Trophoblast cell (in vitro differentiated cells and primary cell): Measurements from ENCODE around the gene TBC1D2.

ENCODE experiments used
- DNase-seq, 2 donors: peaks; one replicate each; pipeline ENCODE4 v3.0.0-alpha.2; 2016
- H2AFZ ChIP-seq: 2 replicates; pipeline ENCODE4 v1.6.1; 2013; ENCODE audit warnings: low read length, moderate library complexity, mild to moderate bottlenecking; ENCODE audit not compliant: insufficient read depth, poor library complexity
- H2AK5ac ChIP-seq: 2 replicates; pipeline ENCODE4 v1.6.1; 2013; ENCODE audit warnings: mild to moderate bottlenecking, low read length
- H2BK120ac ChIP-seq: 2 replicates; pipeline ENCODE4 v1.6.1; 2013; ENCODE audit warnings: low read length, mild to moderate bottlenecking, moderate library complexity; ENCODE audit not compliant: insufficient read depth, poor library complexity
- H2BK12ac ChIP-seq: 2 replicates; pipeline ENCODE4 v1.6.1; 2013; ENCODE audit warnings: mild to moderate bottlenecking, low read length, moderate library complexity
- H2BK5ac ChIP-seq: 2 replicates; pipeline ENCODE4 v1.6.1; 2013; ENCODE audit warnings: low read length, low read depth, moderate library complexity, mild to moderate bottlenecking; ENCODE audit not compliant: poor library complexity
- H3K14ac ChIP-seq: 2 replicates; pipeline ENCODE4 v1.6.1; 2013; ENCODE audit warnings: mild to moderate bottlenecking, low read length
- H3K18ac ChIP-seq: 2 replicates; pipeline ENCODE4 v1.6.1; 2013; ENCODE audit warnings: mild to moderate bottlenecking, low read length
- H3K23ac ChIP-seq: 2 replicates; pipeline ENCODE4 v1.6.1; 2013; ENCODE audit warnings: low read length
- H3K27ac ChIP-seq: 2 replicates; pipeline ENCODE4 v1.5.1; 2013; ENCODE audit warnings: low read depth, mild to moderate bottlenecking, inconsistent platforms, low read length, moderate library complexity
- H3K27me3 ChIP-seq: 2 replicates; pipeline ENCODE4 v1.6.1; 2013; ENCODE audit warnings: inconsistent platforms, mild to moderate bottlenecking, low read length, moderate library complexity; ENCODE audit not compliant: insufficient read depth
- H3K36me3 ChIP-seq, 2 experiments: 1 replicate in 1 of 2; 2 replicates in 1 of 2; pipeline ENCODE4 v1.6.1; 2013; ENCODE audit warnings: low read length in 2 of 2, mild to moderate bottlenecking in 2 of 2, moderate library complexity in 1 of 2; ENCODE audit not compliant: insufficient read depth in 2 of 2, control insufficient read depth in 1 of 2
- H3K4ac ChIP-seq: 2 replicates; pipeline ENCODE4 v1.6.1; 2013; ENCODE audit warnings: low read depth, mild to moderate bottlenecking, low read length, moderate library complexity
- H3K4me1 ChIP-seq, 2 experiments: 1 replicate in 1 of 2; 2 replicates in 1 of 2; pipeline ENCODE4 v1.6.1; 2013; ENCODE audit warnings: low read length in 2 of 2, mild to moderate bottlenecking in 2 of 2, moderate library complexity in 1 of 2; ENCODE audit not compliant: insufficient read depth in 2 of 2, control insufficient read depth in 1 of 2
- H3K4me2 ChIP-seq: 2 replicates; pipeline ENCODE4 v1.6.1; 2013; ENCODE audit warnings: inconsistent platforms, mild to moderate bottlenecking, low read length, moderate library complexity
- H3K4me3 ChIP-seq: 2 replicates; pipeline ENCODE4 v1.5.1; 2013; ENCODE audit warnings: mild to moderate bottlenecking, low read depth, low read length, inconsistent platforms
- H3K79me1 ChIP-seq: one replicate; pipeline ENCODE4 v1.6.1; 2013; ENCODE audit warnings: low read length
- H3K79me2 ChIP-seq: 2 replicates; pipeline ENCODE4 v1.6.1; 2013; ENCODE audit warnings: low read length, mild to moderate bottlenecking; ENCODE audit not compliant: control insufficient read depth, insufficient read depth, poor library complexity
- H3K9ac ChIP-seq: 2 replicates; pipeline ENCODE4 v1.6.1; 2013; ENCODE audit warnings: mild to moderate bottlenecking, low read length
- H3K9me3 ChIP-seq: 2 replicates; pipeline ENCODE4 v1.6.1; 2013; ENCODE audit warnings: low read depth, mild to moderate bottlenecking, control low read depth, inconsistent platforms, low read length; ENCODE audit not compliant: insufficient read depth
- H4K12ac ChIP-seq: 2 replicates; pipeline ENCODE4 v1.6.1; 2013; ENCODE audit warnings: low read depth, mild to moderate bottlenecking, low read length, moderate library complexity
- H4K8ac ChIP-seq: 2 replicates; pipeline ENCODE4 v1.6.1; 2013; ENCODE audit warnings: low read depth, mild to moderate bottlenecking, low read length, moderate library complexity
- H4K91ac ChIP-seq: one replicate; pipeline ENCODE4 v1.6.1; 2013; ENCODE audit warnings: low read depth, mild to moderate bottlenecking, low read length, moderate library complexity
- WGBS: extraction: QIAGEN DNeasy Blood & Tissue Kit; methylation state at CpG from one replicate; pipeline ENCODE4 v1.1.7; 2013; ENCODE audit warnings: missing lambda C conversion rate; ENCODE audit not compliant: insufficient read length, insufficient coverage; ENCODE audit errors: extremely low coverage; 5-methylcytosine and 5-hydroxymethylcytosine counted together

TBC1D2 gene

DNA sequence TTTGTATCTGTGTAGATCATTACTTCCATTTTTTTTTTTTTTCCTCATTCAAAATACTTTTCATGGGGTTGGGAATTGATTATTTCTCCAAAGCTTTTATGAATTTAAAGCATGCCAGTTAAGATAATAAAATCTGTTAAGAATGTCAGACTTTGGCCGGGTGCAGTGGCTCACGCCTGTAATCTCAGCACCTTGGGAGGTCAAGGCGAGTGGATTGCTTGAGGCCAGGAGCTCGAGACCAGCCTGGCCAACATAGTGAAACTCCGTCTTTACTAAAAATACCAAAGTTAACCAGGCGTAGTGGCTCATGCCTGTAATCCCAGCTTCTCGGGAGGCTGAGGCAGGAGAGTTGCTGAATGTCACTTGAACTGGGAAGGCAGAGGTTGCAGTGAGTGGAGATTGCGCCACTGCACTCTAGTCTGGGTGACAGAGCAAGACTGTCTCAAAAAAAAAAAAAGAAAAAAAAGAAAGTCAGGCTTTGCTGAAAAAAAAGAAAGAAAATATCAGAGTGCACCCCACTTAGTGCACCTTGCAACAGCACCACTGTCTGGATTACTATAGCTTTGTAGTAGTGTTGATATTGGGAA lies 18.5 kb downstream of the TBC1D2 start:
- H4K12ac ChIP-seq: no peak overlapping the region
- H3K79me2 ChIP-seq: no peaks in the 10 kb centered on the region
- H3K27ac ChIP-seq: no peak overlapping the region
- H2BK120ac ChIP-seq: no peak overlapping the region
- H3K4me1 ChIP-seq: no peaks in the 10 kb centered on the region
- no peak overlapping the region for H3K9ac ChIP-seq
- peak in 1 of 2 donors; percentile 23 for DNase-seq
- H3K23ac ChIP-seq: no peak overlapping the region
- H2BK5ac ChIP-seq: no peak overlapping the region
- H2AFZ ChIP-seq: no peak overlapping the region
- H4K8ac ChIP-seq: no peak overlapping the region
- no peak overlapping the region for H3K4ac ChIP-seq
- no peak overlapping the region for H2AK5ac ChIP-seq
- H2BK12ac ChIP-seq: no peak overlapping the region
- no peak overlapping the region for H3K4me2 ChIP-seq
- H4K91ac ChIP-seq: no peak overlapping the region
- H3K14ac ChIP-seq: no peak overlapping the region
- H3K27me3 ChIP-seq: no peaks in the 10 kb centered on the region
- H3K18ac ChIP-seq: no peak overlapping the region
- no peaks in the 10 kb centered on the region for H3K9me3 ChIP-seq
- WGBS: no CpG with 5 or more reads among the region's 8 CpGs
- no peaks in the 10 kb centered on the region for H3K79me1 ChIP-seq
- peaks cover 8 to 10% of the 10 kb centered on the region in 2 experiments for H3K36me3 ChIP-seq
- no peak overlapping the region for H3K4me3 ChIP-seq

DNA sequence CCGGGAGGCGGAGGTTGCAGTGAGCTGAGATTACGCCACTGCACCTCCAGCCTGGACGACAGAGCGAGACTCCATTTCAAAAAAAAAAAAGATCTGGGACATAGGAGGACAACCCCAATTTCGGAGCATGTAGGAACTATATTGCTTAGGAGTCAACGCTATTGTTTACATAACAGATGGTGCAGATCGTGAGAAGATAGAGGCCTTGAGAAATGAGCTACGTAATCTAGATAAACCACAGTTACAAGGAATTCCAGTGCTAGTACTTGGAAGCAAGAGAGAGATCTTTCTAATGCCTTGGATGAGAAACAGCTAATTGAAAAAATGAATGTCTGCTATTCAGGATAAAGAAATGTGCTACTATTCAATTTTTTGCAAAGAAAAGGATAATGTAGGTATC lies 20.3 kb downstream of the TBC1D2 start:
- H3K4me2 ChIP-seq: no peak overlapping the region
- peak; percentile 30 to 65 for DNase-seq
- no peak overlapping the region for H3K4ac ChIP-seq
- H3K79me1 ChIP-seq: no peaks in the 10 kb centered on the region
- H2BK12ac ChIP-seq: no peak overlapping the region
- H3K23ac ChIP-seq: no peak overlapping the region
- H4K8ac ChIP-seq: no peak overlapping the region
- no peak overlapping the region for H3K27ac ChIP-seq
- no peaks in the 10 kb centered on the region for H3K9me3 ChIP-seq
- H2BK5ac ChIP-seq: no peak overlapping the region
- H4K91ac ChIP-seq: no peak overlapping the region
- H3K14ac ChIP-seq: no peak overlapping the region
- H3K27me3 ChIP-seq: no peaks in the 10 kb centered on the region
- no peak overlapping the region for H2AK5ac ChIP-seq
- no peak overlapping the region for H3K9ac ChIP-seq
- H4K12ac ChIP-seq: no peak overlapping the region
- WGBS: no CpG with 5 or more reads among the region's 9 CpGs
- peaks cover 8 to 10% of the 10 kb centered on the region in 2 experiments for H3K36me3 ChIP-seq
- no peaks in the 10 kb centered on the region for H3K4me1 ChIP-seq
- H3K4me3 ChIP-seq: no peak overlapping the region
- no peak overlapping the region for H2AFZ ChIP-seq
- no peak overlapping the region for H2BK120ac ChIP-seq
- no peaks in the 10 kb centered on the region for H3K79me2 ChIP-seq
- H3K18ac ChIP-seq: no peak overlapping the region

DNA sequence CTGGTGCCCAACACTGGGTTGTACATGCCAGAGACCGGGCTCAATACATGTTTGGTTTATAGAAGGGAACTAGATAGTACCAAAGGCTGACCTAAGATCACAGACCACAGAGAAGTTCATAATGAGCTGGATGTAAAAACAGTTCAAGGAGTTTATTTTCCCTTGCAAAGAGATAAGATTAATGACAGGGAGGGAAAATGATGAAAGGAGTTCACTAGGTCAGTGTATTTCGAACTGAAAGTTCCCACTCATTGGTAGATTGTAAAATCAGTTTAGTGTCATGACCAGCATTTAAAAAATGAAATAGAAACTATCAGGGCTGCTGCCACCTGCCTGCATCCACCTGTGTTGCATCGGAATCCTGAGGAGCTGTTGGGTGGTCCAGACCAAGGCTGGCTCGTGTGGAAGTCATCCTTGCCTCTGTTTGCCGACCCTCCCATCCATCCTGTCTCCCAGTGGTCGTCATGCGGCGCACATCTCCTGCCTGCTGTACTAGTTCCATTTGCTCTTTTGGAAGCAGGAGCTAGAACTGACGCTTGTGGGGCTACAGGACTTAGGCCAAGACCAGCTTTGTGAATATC lies 21.1 kb downstream of the TBC1D2 start:
- WGBS: no CpG with 5 or more reads among the region's 9 CpGs

DNA sequence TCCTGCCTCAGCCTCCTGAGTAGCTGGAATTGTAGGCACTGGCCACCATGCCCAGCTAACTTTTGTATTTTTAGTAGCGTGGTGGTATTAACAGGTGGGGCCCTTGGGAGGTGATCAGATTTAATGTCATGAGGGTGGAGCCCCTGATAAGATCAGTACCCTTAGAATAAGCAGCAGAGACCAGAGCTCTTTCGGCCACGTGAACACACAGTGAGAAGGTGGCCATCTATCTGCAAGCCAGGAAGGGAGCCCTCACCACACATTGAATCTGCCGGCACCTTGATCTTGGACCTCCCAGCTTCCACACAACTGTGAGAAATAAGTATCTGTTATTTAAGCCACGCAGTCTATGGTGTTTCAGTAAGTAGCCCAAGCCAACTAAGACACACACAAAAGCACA lies 22.5 kb downstream of the TBC1D2 start:
- Histone ChIP-seq H2BK5ac (no peak overlapping the region), H2BK12ac (no peak overlapping the region), H3K9me3 (no peaks in the 10 kb centered on the region), H3K79me1 (peaks cover 2% of the 10 kb centered on the region), H4K91ac (no peak overlapping the region), H3K79me2 (no peaks in the 10 kb centered on the region), H3K23ac (no peak overlapping the region), H3K4me3 (no peak overlapping the region), H2BK120ac (no peak overlapping the region), H4K8ac (no peak overlapping the region), H3K9ac (no peak overlapping the region), H3K27me3 (no peaks in the 10 kb centered on the region), H4K12ac (no peak overlapping the region), H3K4me1 (peaks cover 7 to 8% of the 10 kb centered on the region in 2 experiments), H2AFZ (no peak overlapping the region), H3K4me2 (no peak overlapping the region), H3K4ac (no peak overlapping the region), H3K18ac (no peak overlapping the region), H3K36me3 (peaks cover 12 to 13% of the 10 kb centered on the region in 2 experiments), H2AK5ac (no peak overlapping the region), H3K27ac (no peak overlapping the region), H3K14ac (no peak overlapping the region)
- DNase-seq: no peak
- WGBS: no CpG with 5 or more reads among the region's 5 CpGs

More for the DNA sequence above, 21.1 kb downstream of the TBC1D2 start:
- no peak overlapping the region for H2AFZ ChIP-seq
- H3K27ac ChIP-seq: no peak overlapping the region
- no peak overlapping the region for H4K91ac ChIP-seq
- peaks cover under 1% of the 10 kb centered on the region in 2 experiments for H3K4me1 ChIP-seq
- H3K9me3 ChIP-seq: no peaks in the 10 kb centered on the region
- no peak overlapping the region for H4K12ac ChIP-seq
- H3K27me3 ChIP-seq: no peaks in the 10 kb centered on the region
- H4K8ac ChIP-seq: no peak overlapping the region
- no peak overlapping the region for H3K4ac ChIP-seq
- H2BK120ac ChIP-seq: no peak overlapping the region
- peaks cover 8 to 12% of the 10 kb centered on the region in 2 experiments for H3K36me3 ChIP-seq
- no peak overlapping the region for H3K9ac ChIP-seq
- no peak overlapping the region for H3K23ac ChIP-seq
- H2BK12ac ChIP-seq: no peak overlapping the region
- DNase-seq: no peak
- no peak overlapping the region for H3K4me2 ChIP-seq
- H3K14ac ChIP-seq: no peak overlapping the region
- H2BK5ac ChIP-seq: no peak overlapping the region
- H3K4me3 ChIP-seq: no peak overlapping the region
- no peak overlapping the region for H3K18ac ChIP-seq
- H2AK5ac ChIP-seq: no peak overlapping the region
- no peaks in the 10 kb centered on the region for H3K79me2 ChIP-seq
- H3K79me1 ChIP-seq: no peaks in the 10 kb centered on the region
